ENCODE measurements around the gene SLC35F3.

GRCh38 chr1:234231061-234231892 lies 326.8 kb downstream of the SLC35F3 start:
- TF ChIP-seq, protein P1, sequence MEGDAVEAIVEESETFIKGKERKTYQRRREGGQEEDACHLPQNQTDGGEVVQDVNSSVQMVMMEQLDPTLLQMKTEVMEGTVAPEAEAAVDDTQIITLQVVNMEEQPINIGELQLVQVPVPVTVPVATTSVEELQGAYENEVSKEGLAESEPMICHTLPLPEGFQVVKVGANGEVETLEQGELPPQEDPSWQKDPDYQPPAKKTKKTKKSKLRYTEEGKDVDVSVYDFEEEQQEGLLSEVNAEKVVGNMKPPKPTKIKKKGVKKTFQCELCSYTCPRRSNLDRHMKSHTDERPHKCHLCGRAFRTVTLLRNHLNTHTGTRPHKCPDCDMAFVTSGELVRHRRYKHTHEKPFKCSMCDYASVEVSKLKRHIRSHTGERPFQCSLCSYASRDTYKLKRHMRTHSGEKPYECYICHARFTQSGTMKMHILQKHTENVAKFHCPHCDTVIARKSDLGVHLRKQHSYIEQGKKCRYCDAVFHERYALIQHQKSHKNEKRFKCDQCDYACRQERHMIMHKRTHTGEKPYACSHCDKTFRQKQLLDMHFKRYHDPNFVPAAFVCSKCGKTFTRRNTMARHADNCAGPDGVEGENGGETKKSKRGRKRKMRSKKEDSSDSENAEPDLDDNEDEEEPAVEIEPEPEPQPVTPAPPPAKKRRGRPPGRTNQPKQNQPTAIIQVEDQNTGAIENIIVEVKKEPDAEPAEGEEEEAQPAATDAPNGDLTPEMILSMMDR (conservative IDR thresholded peaks at IDR 0.05 in 1 of 2, IDR thresholded peaks at IDR 0.05 in 1 of 2; ENCODE audit: extremely low read depth in 1 of 2, insufficient read depth in 1 of 2, low read depth in 1 of 2, low read length in 2 of 2): no peak
- TF ChIP-seq EZH2 (IDR thresholded peaks at IDR 0.05; ENCODE audit: borderline replicate concordance, low read length): no peak

Measured in mammary epithelial cell (primary cell).